ENCODE data around the gene APC2. TPM values are rescaled to one million over a fixed set of nuclear protein-coding genes. Genes with fewer than 3 reads are reported as not detected.

APC2 gene
- total RNA-seq, 1 donor = 0.27 TPM

DNA sequence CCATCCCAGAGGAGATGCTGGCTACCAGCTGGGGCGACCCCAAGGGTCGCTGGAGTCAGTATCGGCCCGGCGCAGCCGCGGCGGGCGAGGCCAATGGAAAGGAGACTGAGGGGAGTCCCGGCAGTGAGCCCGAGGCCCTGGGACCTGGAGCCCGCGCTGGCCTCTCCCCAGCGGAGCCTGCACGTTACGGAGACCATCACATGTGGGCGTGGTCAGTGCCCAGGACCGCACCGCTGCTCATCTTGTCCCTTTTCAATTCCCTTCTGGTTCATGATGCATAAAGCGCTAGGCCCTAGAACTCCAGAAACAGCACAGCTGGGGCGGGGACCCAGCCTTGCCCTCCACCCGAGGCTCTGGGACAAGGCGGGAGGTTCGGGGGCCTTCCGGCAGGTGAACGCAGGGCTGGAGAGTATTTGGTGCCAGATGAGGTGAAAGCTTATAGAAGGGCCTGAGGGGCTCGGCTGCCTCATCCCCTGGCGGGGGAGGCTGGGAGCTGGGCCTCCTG is 21.1 kb downstream of the APC2 start:
- TF ChIP-seq, protein P1, sequence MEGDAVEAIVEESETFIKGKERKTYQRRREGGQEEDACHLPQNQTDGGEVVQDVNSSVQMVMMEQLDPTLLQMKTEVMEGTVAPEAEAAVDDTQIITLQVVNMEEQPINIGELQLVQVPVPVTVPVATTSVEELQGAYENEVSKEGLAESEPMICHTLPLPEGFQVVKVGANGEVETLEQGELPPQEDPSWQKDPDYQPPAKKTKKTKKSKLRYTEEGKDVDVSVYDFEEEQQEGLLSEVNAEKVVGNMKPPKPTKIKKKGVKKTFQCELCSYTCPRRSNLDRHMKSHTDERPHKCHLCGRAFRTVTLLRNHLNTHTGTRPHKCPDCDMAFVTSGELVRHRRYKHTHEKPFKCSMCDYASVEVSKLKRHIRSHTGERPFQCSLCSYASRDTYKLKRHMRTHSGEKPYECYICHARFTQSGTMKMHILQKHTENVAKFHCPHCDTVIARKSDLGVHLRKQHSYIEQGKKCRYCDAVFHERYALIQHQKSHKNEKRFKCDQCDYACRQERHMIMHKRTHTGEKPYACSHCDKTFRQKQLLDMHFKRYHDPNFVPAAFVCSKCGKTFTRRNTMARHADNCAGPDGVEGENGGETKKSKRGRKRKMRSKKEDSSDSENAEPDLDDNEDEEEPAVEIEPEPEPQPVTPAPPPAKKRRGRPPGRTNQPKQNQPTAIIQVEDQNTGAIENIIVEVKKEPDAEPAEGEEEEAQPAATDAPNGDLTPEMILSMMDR (IDR thresholded peaks at IDR 0.05; ENCODE audit: insufficient read depth, low read length) = no peak
- H3K4me3 ChIP-seq (ENCODE audit: low read depth, low read length) = peak overlapping the region; percentile 57
- DNase-seq (ENCODE audit: low read depth) = no peak

DNA sequence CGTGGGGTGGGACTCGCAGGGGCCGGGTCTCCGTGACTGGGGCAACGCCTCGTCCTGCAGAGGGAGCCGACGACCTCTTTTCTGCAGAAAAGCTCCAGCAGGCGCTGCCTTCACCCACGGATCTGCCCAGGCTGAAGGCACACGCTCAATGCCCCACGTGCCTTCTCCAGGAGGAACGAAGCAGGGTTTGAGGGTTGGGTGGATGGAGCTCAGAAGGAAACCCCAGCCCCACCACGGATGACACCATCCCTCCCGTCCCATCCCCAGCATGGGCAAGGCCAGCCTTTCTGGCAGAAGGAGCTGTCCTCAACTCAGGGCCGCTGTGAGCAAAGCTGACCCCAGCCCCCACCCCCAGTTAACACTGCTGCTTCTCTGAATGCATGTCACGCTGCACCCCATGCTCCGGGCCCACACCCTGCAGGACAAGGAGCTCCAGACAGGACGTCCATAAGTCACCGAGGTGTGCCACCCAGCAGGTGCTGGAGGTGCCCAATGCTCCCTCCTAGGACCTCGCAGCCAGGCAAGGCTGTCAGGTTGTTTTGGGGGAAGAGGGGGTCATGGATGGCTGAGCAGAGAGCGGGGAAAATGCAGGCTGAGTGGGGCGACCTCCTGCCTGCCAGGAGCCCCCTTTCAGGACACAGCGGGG is 21.7 kb downstream of the APC2 start:
- no peak overlapping the region for H3K4me3 ChIP-seq (ENCODE audit: low read depth, low read length)
- TF ChIP-seq, protein P1 (IDR thresholded peaks at IDR 0.05; ENCODE audit: insufficient read depth, low read length) = peak; percentile 14
- no peak for DNase-seq (ENCODE audit: low read depth)

DNA sequence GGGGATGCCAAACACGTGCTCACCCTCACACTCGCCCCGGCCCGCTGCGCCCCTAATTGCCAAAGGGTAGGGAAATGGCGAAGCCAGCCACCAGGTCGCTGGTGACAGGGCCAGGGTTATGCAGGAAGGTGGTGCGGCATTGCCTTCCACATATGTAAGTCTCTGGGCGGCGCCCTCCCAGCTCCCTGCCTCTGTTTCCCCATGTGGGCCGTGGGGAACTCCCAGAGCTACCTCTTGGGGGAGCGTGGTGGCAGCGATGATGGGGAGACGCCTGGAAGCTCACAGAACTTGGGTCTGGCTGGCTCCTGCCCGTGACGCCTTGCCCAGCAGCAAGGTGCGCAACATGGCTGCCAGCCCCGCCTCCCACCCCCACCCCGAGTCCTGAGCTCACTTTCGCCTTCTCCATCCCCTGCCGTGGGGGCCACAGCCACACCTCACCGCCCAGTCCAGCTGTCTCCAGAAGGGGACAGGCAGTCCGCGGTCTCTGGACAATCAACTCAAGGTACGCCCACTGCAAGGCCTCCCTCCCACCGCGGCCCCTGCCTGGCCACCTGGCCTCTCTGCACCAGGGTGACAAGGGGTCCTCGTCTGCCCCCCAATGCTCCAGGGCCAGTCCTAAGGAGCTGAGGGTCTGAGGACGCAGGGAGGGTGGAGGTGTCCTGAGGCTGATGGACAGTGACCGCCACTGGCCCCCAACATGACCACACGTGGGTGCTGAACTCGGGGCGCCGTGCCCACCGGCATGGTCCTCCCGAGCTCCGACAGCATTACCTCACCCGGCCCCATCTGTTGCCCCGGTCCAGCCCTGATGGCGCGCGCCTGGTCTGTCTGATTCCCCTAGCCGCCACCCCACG is 22.5 kb downstream of the APC2 start:
- H3K4me3 ChIP-seq (ENCODE audit: low read depth, low read length) = no peak overlapping the region
- DNase-seq (ENCODE audit: low read depth) = no peak
- TF ChIP-seq, protein P1 (IDR thresholded peaks at IDR 0.05; ENCODE audit: insufficient read depth, low read length) = no peak

DNA sequence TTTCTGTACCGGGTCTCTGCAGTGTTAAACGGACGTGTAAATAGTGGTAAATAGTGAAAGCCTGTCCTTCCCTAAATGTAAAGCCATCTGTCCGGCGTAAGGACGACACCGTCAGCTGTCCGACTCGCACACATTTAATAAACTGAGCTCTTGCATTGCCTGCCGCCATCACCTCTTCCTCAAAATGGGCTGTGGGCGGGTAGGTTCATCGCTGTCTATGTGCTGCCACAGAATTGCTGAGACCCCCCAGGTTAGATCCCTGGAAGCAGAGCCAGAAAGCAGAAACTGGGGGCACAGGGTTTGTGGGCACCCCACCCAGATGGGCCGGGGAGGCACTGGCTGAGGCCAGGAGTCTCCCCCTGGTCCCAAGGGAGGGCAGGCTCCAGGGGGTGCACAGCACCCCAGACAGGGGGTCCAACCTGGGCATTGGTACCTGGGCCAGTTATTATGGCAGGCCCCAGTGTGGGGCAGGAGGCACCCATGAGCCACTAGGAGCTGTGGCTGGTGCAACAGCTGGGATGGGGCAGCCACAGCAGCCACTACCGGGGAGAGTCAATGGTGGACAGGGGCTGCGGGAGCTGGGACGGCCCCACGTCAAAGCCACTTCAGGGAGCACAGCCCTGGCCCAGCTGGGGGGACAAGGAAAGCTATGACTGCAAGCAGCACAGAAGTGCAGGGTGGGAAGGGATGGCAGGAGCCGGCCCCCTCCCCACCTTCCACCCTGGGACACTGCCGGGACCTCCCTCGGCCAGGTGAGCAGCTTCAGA is 23.3 kb downstream of the APC2 start:
- no peak overlapping the region for H3K4me3 ChIP-seq (ENCODE audit: low read depth, low read length)
- no peak for DNase-seq (ENCODE audit: low read depth)
- TF ChIP-seq, protein P1 (IDR thresholded peaks at IDR 0.05; ENCODE audit: insufficient read depth, low read length) = no peak

DNA sequence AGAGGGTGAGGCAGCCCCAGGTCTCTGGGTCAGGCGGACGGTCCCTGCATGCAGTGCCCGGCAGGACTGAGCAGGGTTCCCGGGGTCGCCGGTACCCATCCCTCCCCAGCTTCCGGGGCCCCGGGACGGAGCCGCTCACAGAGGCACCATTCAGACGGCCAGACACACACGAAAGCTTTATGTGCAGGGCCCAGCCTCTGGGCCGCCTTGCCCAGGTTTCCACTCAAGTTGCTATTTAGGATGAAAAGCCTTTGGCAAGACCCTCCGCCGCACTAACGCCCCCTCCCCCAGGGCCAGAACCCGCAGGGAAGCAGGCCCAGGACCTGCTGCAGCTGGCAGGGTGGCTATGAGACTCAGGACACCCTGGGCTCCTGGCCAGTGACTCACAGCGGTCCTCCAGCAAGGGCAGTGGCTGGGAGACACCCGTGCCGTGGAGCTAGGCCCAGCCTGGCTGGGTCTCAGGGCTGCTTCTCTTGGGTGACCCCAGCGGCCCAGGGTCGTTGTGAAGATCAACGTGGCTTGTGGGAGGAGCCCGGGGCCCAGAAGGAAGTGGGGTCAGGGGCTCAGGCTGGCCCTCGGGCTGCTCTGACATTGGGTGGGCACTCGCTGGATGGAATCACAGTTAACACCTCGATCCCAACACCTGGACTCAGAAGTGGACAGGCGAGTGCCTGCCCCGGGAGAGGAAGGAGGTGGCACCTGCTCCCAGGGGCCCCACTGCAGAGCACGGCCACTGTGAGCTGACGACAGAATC is 24.3 kb downstream of the APC2 start:
- DNase-seq (ENCODE audit: low read depth) = peak; percentile 42
- TF ChIP-seq, protein P1 (IDR thresholded peaks at IDR 0.05; ENCODE audit: insufficient read depth, low read length) = no peak
- H3K4me3 ChIP-seq (ENCODE audit: low read depth, low read length) = no peak overlapping the region

DNA sequence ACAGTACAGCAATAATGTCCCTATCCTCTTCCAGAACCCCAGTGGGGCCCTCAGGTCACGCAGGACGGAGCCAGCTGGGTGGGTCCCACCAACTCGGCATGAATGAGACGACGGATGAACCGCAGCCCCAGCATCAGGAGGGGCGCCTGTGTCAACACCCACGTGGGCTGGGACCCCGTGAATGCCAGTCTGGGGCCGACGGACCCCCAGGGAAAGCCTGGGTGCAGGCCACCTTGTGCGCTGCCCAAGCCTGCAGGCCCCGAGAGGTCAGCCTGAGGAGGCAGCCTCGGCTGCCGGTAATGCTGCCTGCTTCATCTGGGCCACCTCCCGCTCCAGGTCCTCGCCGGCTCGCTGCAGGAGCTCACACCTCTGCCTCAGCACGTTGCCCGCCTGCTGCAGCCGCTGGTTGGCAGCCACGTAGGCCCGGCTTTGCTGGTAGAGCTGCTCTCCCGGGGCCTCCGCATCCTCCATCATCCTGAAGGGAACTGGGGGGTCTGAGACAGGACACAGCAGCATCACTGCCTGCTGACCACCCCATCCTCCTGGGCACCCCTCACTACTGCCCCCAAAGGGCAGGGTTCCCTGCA is 24.9 kb downstream of the APC2 start:
- no peak overlapping the region for H3K4me3 ChIP-seq (ENCODE audit: low read depth, low read length)
- TF ChIP-seq, protein P1 (IDR thresholded peaks at IDR 0.05; ENCODE audit: insufficient read depth, low read length) = no peak
- DNase-seq (ENCODE audit: low read depth) = no peak

All from fibroblast of the aortic adventitia (primary cell).